Vagina (tissue), 2 donors: ENCODE data around the gene ABCA7. TPM values are rescaled to one million over a fixed set of nuclear protein-coding genes. Genes with fewer than 3 reads are reported as not detected.

ENCODE experiments used
- DNase-seq, 2 donors: peaks; one replicate each; pipeline ENCODE4 v3.0.0-alpha.2; 2017; ENCODE audit errors: extremely low spot score in 2 of 2
- H3K27ac ChIP-seq: fragments of 200-600 bp; sonication (generic); one replicate; pipeline ENCODE4 v1.5.1; 2019
- H3K27me3 ChIP-seq: fragments of 200-600 bp; sonication (generic); one replicate; pipeline ENCODE4 v1.5.1; 2019
- H3K36me3 ChIP-seq, 2 donors: fragments of 200-600 bp; sonication (generic); one replicate each; pipeline ENCODE4 v1.5.1; 2017 to 2019
- H3K4me1 ChIP-seq: fragments of 200-600 bp; sonication (generic); one replicate; pipeline ENCODE4 v1.5.1; 2019
- H3K4me3 ChIP-seq, 2 donors: fragments of 200-600 bp; sonication (generic); 1 replicate in 1 of 2; 2 replicates in 1 of 2; pipeline ENCODE4 v1.5.1; 2016 to 2019
- H3K9me3 ChIP-seq: fragments of 200-600 bp; sonication (generic); one replicate; pipeline ENCODE4 v1.5.1; 2019
- CTCF ChIP-seq, 3 experiments: fragments of 450-650 bp in 2 of 3; fragments of 200-600 bp in 1 of 3; sonication (generic) in 1 of 3; IDR thresholded peaks; one replicate each; pipeline ENCODE4 v1.5.1; 2017 to 2019; ENCODE audit warnings: antibody characterized with exemption in 3 of 3, mild to moderate bottlenecking in 2 of 3, moderate library complexity in 2 of 3
- POLR2A ChIP-seq, 2 donors: fragments of 450-650 bp; IDR thresholded peaks; one replicate each; pipeline ENCODE4 v1.6.1; 2017; ENCODE audit warnings: antibody characterized with exemption in 2 of 2, mild to moderate bottlenecking in 2 of 2, moderate library complexity in 2 of 2
- POLR2AphosphoS5 ChIP-seq, 2 donors: sonication (generic); formaldehyde crosslinking; IDR thresholded peaks; one replicate each; pipeline ENCODE4 v1.9.0; 2017; ENCODE audit warnings: antibody characterized with exemption in 2 of 2, mild to moderate bottlenecking in 2 of 2, low read depth in 1 of 2; ENCODE audit not compliant: insufficient read depth in 1 of 2
- intact Hi-C: fragments of 100-400 bp; cut with DNase I; formaldehyde crosslinking; loops from one replicate; pipeline ENCODE4 v1.15.1; 2023
- total RNA-seq: library from RNA; depleted of rRNA; stranded (reverse); fragments of >200 nt; gene quantifications from one replicate; pipeline ENCODE4 v1.2.3, GENCODE V29; 2016

ABCA7 gene
- total RNA-seq, 1 donor from 2014 or later = 29.5 TPM

GRCh38 chr19:1109697-1110671 is 70.1 kb downstream of the ABCA7 start:
- H3K9me3 ChIP-seq = no peaks in the 10 kb centered on the region

GRCh38 chr19:1110809-1111640 is 71.1 kb downstream of the ABCA7 start:
- H3K27me3 ChIP-seq = no peaks in the 10 kb centered on the region
- TF ChIP-seq POLR2A (IDR thresholded peaks at IDR 0.05) = no peak
- peak overlapping the region; percentile 84 for H3K27ac ChIP-seq
- intact Hi-C loops = loop anchor here (5.0 kb wide), 2 partner anchors 81 to 131 kb away; partner anchors contain the start of gene ATP5F1D
- H3K36me3 ChIP-seq = peaks cover 0 to 60% of the 10 kb centered on the region in 2 donors
- no peak for DNase-seq
- peaks cover 38% of the 10 kb centered on the region for H3K4me1 ChIP-seq
- H3K9me3 ChIP-seq = no peaks in the 10 kb centered on the region
- H3K4me3 ChIP-seq = no peak overlapping the region

More at GRCh38 chr19:1109697-1110671, 70.1 kb downstream of the ABCA7 start:
- Histone ChIP-seq H3K27ac (no peak overlapping the region), H3K36me3 (peaks cover 0 to 50% of the 10 kb centered on the region in 2 donors), H3K27me3 (no peaks in the 10 kb centered on the region), H3K4me1 (peaks cover 48% of the 10 kb centered on the region), H3K4me3 (no peak overlapping the region)
- intact Hi-C loops = loop anchor here (5.0 kb wide), 2 partner anchors 82 to 132 kb away; partner anchors contain the start of gene ATP5F1D
- DNase-seq = no peak
- TF ChIP-seq POLR2A (IDR thresholded peaks at IDR 0.05) = no peak
- no peak for TF ChIP-seq POLR2AphosphoS5 (IDR thresholded peaks at IDR 0.05; ENCODE audit: insufficient read depth in 1 of 2, low read depth in 1 of 2)
- TF ChIP-seq CTCF (IDR thresholded peaks at IDR 0.05) = no peak

- peak overlapping the region; percentile 84 for H3K27ac ChIP-seq
- peaks cover 30% of the 10 kb centered on the region for H3K4me1 ChIP-seq
- H3K4me3 ChIP-seq = no peak overlapping the region
- TF ChIP-seq POLR2AphosphoS5 (IDR thresholded peaks at IDR 0.05; ENCODE audit: insufficient read depth in 1 of 2, low read depth in 1 of 2) = no peak
- DNase-seq = no peak
- intact Hi-C loops = loop anchor here (5.0 kb wide), 2 partner anchors 81 to 131 kb away; partner anchors contain the start of gene ATP5F1D
- H3K36me3 ChIP-seq = peaks cover 0 to 64% of the 10 kb centered on the region in 2 donors
- H3K9me3 ChIP-seq = no peaks in the 10 kb centered on the region
- H3K27me3 ChIP-seq = no peaks in the 10 kb centered on the region
Observed at GRCh38 chr19:1111641-1112267, 71.8 kb downstream of the ABCA7 start.

- intact Hi-C loops = loop anchor here (5.0 kb wide), 2 partner anchors 80 to 130 kb away; partner anchors contain the start of gene ATP5F1D
- Histone ChIP-seq H3K9me3 (no peaks in the 10 kb centered on the region), H3K27ac (peak overlapping the region; percentile 84), H3K4me1 (peaks cover 24% of the 10 kb centered on the region), H3K4me3 (no peak overlapping the region), H3K36me3 (peaks cover 0 to 64% of the 10 kb centered on the region in 2 donors), H3K27me3 (no peaks in the 10 kb centered on the region)
- no peak for TF ChIP-seq CTCF (IDR thresholded peaks at IDR 0.05)
- TF ChIP-seq POLR2A (IDR thresholded peaks at IDR 0.05) = no peak
- TF ChIP-seq POLR2AphosphoS5 (IDR thresholded peaks at IDR 0.05; ENCODE audit: insufficient read depth in 1 of 2, low read depth in 1 of 2) = no peak
- no peak for DNase-seq
Observed at GRCh38 chr19:1112268-1113029, 72.5 kb downstream of the ABCA7 start.
